Measurements from ENCODE around the gene CCDC87.

The CCDC87 gene

GRCh38 chr11:66570850-66571180, 22.0 kb downstream of the CCDC87 start:
- no peak for DNase-seq

GRCh38 chr11:66570079-66570849, 22.6 kb downstream of the CCDC87 start:
- no peak for DNase-seq

- DNase-seq: no peak
Observed at GRCh38 chr11:66569076-66569475, 23.8 kb downstream of the CCDC87 start.

- peak; percentile 72 for DNase-seq
Observed at GRCh38 chr11:66568124-66568916, 24.5 kb downstream of the CCDC87 start, which contains the start of gene CTSF. Gene CTSF, minus strand, starts transcription at chr11:66568606. Its CDS starts 120 bp downstream, at chr11:66568486.

GRCh38 chr11:66567787-66568123, 25.1 kb downstream of the CCDC87 start:
- DNase-seq: no peak

- no peak for DNase-seq
Observed at GRCh38 chr11:66566221-66566620, 26.6 kb downstream of the CCDC87 start.

GRCh38 chr11:66564984-66565383, 27.9 kb downstream of the CCDC87 start:
- no peak for DNase-seq

GRCh38 chr11:66564538-66564937, 28.3 kb downstream of the CCDC87 start:
- DNase-seq: no peak

- no peak for DNase-seq
Observed at GRCh38 chr11:66563832-66564231, 29.0 kb downstream of the CCDC87 start.

GRCh38 chr11:66562907-66563583, 29.8 kb downstream of the CCDC87 start:
- no peak for DNase-seq

- no peak for DNase-seq
Observed at GRCh38 chr11:66562275-66562674, 30.6 kb downstream of the CCDC87 start.

GRCh38 chr11:66561975-66562248, 31.0 kb downstream of the CCDC87 start:
- DNase-seq: no peak

GRCh38 chr11:66561178-66561974, 31.5 kb downstream of the CCDC87 start:
- DNase-seq: no peak

- DNase-seq: no peak
Observed at GRCh38 chr11:66559866-66560676, 32.8 kb downstream of the CCDC87 start.

GRCh38 chr11:66559142-66559865, 33.6 kb downstream of the CCDC87 start:
- peak; percentile 34 for DNase-seq

- DNase-seq: no peak
Observed at GRCh38 chr11:66557733-66558326, 35.0 kb downstream of the CCDC87 start.

GRCh38 chr11:66556086-66556485, 36.8 kb downstream of the CCDC87 start:
- no peak for DNase-seq

GRCh38 chr11:66555416-66555815, 37.4 kb downstream of the CCDC87 start:
- no peak for DNase-seq

- no peak for DNase-seq
Observed at GRCh38 chr11:66554602-66555001, 38.3 kb downstream of the CCDC87 start.

- no peak for DNase-seq
Observed at GRCh38 chr11:66550887-66551286, 42.0 kb downstream of the CCDC87 start.

GRCh38 chr11:66549696-66550095, 43.2 kb downstream of the CCDC87 start:
- DNase-seq: no peak
